Activated naive CD4-positive, alpha-beta T cell treated with anti-CD3 and anti-CD28 coated beads for 36 hours (primary cell): ENCODE results near the gene SLC2A4. TPM values are rescaled to one million over a fixed set of nuclear protein-coding genes. Genes with fewer than 3 reads are reported as not detected.

ENCODE experiments used
- CTCF ChIA-PET: fragments of 350-600 bp; sonication (Branson Sonifier 250); formaldehyde crosslinking; loops from one replicate; lab custom pipeline; 2021; ENCODE audit warnings: antibody characterized with exemption; lab: Charles Lee
- DNase-seq: peaks from one replicate; pipeline ENCODE4 v3.0.0-alpha.2; 2020
- H3K27ac Mint-ChIP-seq: one replicate; pipeline ENCODE4 v1.8.0; 2021; ENCODE audit warnings: mild to moderate bottlenecking, mixed read lengths
- H3K27me3 Mint-ChIP-seq: one replicate; pipeline ENCODE4 v1.8.0; 2021; ENCODE audit warnings: low read depth, mixed read lengths
- H3K36me3 Mint-ChIP-seq: one replicate; pipeline ENCODE4 v1.8.0; 2021; ENCODE audit warnings: low read depth, mixed read lengths
- H3K4me1 Mint-ChIP-seq: one replicate; pipeline ENCODE4 v1.8.0; 2021; ENCODE audit warnings: low read depth, mixed read lengths
- H3K4me3 Mint-ChIP-seq: one replicate; pipeline ENCODE4 v1.8.0; 2021; ENCODE audit warnings: mild to moderate bottlenecking, moderate library complexity, mixed read lengths
- H3K9me3 Mint-ChIP-seq: one replicate; pipeline ENCODE4 v1.8.0; 2021; ENCODE audit warnings: mixed read lengths
- intact Hi-C: fragments of 100-400 bp; cut with micrococcal nuclease; formaldehyde crosslinking; loops from one replicate; pipeline ENCODE4 v1.15.1; 2023
- total RNA-seq, 2 experiments: library from RNA; stranded (reverse); gene quantifications; one replicate each; pipeline ENCODE4 v1.2.3, GENCODE V29; 2021

The SLC2A4 gene
- total RNA-seq, 2 experiments from 2014 or later, result 0.19 to 0.37 TPM

DNA sequence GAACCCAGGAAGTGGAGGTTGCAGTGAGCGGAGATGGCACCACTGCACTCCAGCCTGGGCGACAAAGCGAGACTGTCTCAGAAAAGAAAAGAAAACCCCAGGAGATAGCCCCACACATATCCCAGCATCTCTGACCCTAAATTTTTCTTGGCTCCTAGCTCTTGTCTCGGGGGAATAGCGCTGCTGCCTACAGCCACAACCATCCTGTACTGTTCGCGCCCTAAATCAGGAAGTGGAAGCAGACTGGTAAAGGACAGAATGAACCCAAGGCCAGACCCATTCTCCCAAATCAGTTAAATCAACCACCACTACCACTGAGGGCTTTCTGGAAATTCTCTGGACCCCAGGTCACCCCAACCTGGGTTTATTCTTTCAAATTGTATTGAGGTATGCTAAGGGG is 31.7 kb upstream of the SLC2A4 start:
- H3K9me3 Mint-ChIP-seq, result no peaks in the 10 kb centered on the region
- peak overlapping the region; percentile 91 for H3K27ac Mint-ChIP-seq
- no peaks in the 10 kb centered on the region for H3K27me3 Mint-ChIP-seq
- CTCF ChIA-PET, result interaction anchor here (0.6 to 1.7 kb wide), 3 partner anchors 29 to 114 kb away, joined by 4 to 5 read pairs (median 4); no protein-coding TSS in a partner anchor
- peaks cover 27% of the 10 kb centered on the region for H3K36me3 Mint-ChIP-seq
- peaks cover 37% of the 10 kb centered on the region for H3K4me1 Mint-ChIP-seq
- DNase-seq, result no peak
- peak overlapping the region; percentile 86 for H3K4me3 Mint-ChIP-seq
- intact Hi-C loops, result loop anchor here (5.0 kb wide), 2 partner anchors 437 to 592 kb away; partner anchors contain the start of genes TP53 and WRAP53

GRCh38 chr17:7250695-7251627 is 30.6 kb upstream of the SLC2A4 start:
- intact Hi-C loops, result loop anchor here (5.0 kb wide), 2 partner anchors 436 to 591 kb away; partner anchors contain the start of genes TP53 and WRAP53
- Mint-ChIP-seq H3K4me1 (peaks cover 37% of the 10 kb centered on the region), H3K27ac (peak overlapping the region; percentile 91), H3K4me3 (peak overlapping the region; percentile 86), H3K27me3 (no peaks in the 10 kb centered on the region), H3K9me3 (no peaks in the 10 kb centered on the region), H3K36me3 (peaks cover 27% of the 10 kb centered on the region)
- DNase-seq, result peak; percentile 54
- CTCF ChIA-PET, result interaction anchor here (0.6 kb wide), 2 partner anchors 28 to 589 kb away, joined by 3 read pairs; no protein-coding TSS in a partner anchor

DNA sequence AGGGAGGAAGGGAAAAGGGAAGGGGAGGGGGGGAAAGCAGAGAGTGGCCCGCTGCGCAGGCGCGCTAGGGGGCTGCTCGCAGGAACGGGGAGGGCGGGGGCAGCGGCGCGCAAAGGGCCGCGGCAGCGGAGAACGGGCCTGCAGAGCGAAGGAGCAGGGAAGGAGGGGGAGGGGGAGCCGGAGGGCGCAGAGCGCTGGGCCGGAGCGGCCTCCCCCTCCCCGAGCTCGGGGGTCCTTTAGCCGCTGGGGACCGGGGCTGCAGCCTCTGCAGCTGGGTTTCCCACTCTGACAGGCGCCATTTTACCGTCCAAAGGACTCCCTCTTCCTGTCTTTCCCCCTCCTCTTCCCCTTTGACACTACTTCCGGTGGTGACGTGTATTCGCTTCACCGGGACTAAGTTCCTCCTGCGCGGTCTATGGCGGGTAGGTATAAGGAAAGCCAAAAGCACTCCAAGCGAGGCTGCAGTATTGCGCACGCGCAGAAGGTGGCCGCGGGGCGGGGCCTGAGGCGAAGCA is 29.8 kb upstream of the SLC2A4 start, which contains the start of gene CTDNEP1:
CTDNEP1 (minus strand) TSS at position 74 of the 515 bp plus-strand sequence. CDS start 438 bp downstream, outside the sequence.
- peak; percentile 99 for DNase-seq
- intact Hi-C loops, result loop anchor here (1.0 to 5.0 kb wide), 11 partner anchors 12 to 591 kb away; partner anchors contain the start of genes EIF5A, PHF23, POLR2A and SENP3
- Mint-ChIP-seq H3K4me1 (peaks cover 37% of the 10 kb centered on the region), H3K4me3 (peak within 1 kb of the TSS; percentile 86), H3K9me3 (no peaks in the 10 kb centered on the region), H3K36me3 (peaks cover 26% of the 10 kb centered on the region), H3K27me3 (no peaks in the 10 kb centered on the region), H3K27ac (peak within 1 kb of the TSS; percentile 99)
- CTCF ChIA-PET, result interaction anchor here (0.6 kb wide), 2 partner anchors 28 to 588 kb away, joined by 3 read pairs; no protein-coding TSS in a partner anchor

GRCh38 chr17:7252176-7253043 is 29.1 kb upstream of the SLC2A4 start, which contains the start of gene ELP5:
TSS of gene ELP5 (plus strand) at chr17:7252215. CDS start at chr17:7252551, 336 bp downstream.
- DNase-seq, result peak; percentile 93
- CTCF ChIA-PET, result no interaction called here
- Mint-ChIP-seq H3K4me1 (peaks cover 34% of the 10 kb centered on the region), H3K36me3 (peaks cover 25% of the 10 kb centered on the region), H3K27ac (peak within 1 kb of the TSS; percentile 99), H3K4me3 (peak within 1 kb of the TSS; percentile 86), H3K27me3 (no peaks in the 10 kb centered on the region), H3K9me3 (no peaks in the 10 kb centered on the region)
- intact Hi-C loops, result loop anchor here (1.0 to 5.0 kb wide), 11 partner anchors 13 to 590 kb away; partner anchors contain the start of genes EIF5A, PHF23, POLR2A and SENP3

DNA sequence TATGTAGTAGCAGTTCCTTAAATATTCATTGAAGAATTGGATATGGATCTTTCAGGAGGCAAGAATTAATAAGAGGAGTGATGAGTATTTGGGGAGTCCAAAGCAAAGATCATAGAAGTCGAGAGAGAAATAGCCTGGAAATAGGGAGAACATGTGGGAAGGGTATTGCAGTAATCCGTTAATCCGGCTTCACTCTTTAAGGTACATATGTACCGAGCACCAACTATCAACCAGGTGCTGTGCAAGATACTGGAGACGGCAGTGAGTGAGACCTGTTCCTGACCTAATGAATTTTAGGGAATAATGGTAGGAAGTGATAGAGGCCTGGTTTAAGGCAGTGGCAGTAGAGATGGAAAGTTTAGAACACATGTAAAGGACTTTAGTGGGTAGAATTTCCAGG is 28.4 kb upstream of the SLC2A4 start:
- no peak for DNase-seq
- Mint-ChIP-seq H3K4me1 (peaks cover 34% of the 10 kb centered on the region), H3K27me3 (no peaks in the 10 kb centered on the region), H3K9me3 (no peaks in the 10 kb centered on the region), H3K4me3 (peak overlapping the region; percentile 86), H3K36me3 (peaks cover 27% of the 10 kb centered on the region), H3K27ac (peak overlapping the region; percentile 99)
- intact Hi-C loops, result loop anchor here (2.0 to 5.0 kb wide), 3 partner anchors 320 to 589 kb away; partner anchors contain the start of genes TP53 and WRAP53
- CTCF ChIA-PET, result no interaction called here

DNA sequence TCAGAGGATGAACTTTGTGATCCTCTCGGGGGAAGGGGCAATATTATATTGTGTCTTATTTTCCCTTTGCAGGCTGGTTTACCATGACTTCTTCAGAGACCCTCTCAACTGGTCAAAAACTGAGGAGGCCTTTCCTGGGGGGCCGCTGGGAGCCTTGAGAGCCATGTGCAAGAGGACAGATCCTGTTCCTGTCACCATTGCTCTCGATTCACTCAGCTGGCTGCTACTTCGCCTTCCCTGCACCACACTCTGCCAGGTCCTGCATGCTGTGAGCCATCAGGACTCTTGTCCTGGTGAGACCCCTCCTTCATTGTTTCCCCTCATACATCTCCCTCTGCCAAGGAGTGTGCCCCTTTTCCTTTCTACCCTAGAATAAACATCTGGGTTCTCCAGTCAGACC is 27.0 kb upstream of the SLC2A4 start:
- DNase-seq, result no peak
- Mint-ChIP-seq H3K27me3 (no peaks in the 10 kb centered on the region), H3K9me3 (no peaks in the 10 kb centered on the region), H3K36me3 (peaks cover 29% of the 10 kb centered on the region), H3K4me3 (no peak overlapping the region), H3K4me1 (peaks cover 27% of the 10 kb centered on the region), H3K27ac (no peak overlapping the region)
- intact Hi-C loops, result loop anchor here (5.0 kb wide), 2 partner anchors 433 to 588 kb away; partner anchors contain the start of genes TP53 and WRAP53
- CTCF ChIA-PET, result no interaction called here

GRCh38 chr17:7256766-7257456 is 24.6 kb upstream of the SLC2A4 start:
- Mint-ChIP-seq H3K4me1 (peaks cover 20% of the 10 kb centered on the region), H3K36me3 (peaks cover 29% of the 10 kb centered on the region), H3K4me3 (no peak overlapping the region), H3K27ac (no peak overlapping the region), H3K27me3 (peaks cover 2% of the 10 kb centered on the region), H3K9me3 (no peaks in the 10 kb centered on the region)
- CTCF ChIA-PET, result interaction anchor here (0.6 to 0.9 kb wide), 4 partner anchors 11 to 844 kb away, joined by 3 to 4 read pairs (median 4); partner anchors contain the start of gene TNFSF12
- intact Hi-C loops, result no loop called here
- no peak for DNase-seq

DNA sequence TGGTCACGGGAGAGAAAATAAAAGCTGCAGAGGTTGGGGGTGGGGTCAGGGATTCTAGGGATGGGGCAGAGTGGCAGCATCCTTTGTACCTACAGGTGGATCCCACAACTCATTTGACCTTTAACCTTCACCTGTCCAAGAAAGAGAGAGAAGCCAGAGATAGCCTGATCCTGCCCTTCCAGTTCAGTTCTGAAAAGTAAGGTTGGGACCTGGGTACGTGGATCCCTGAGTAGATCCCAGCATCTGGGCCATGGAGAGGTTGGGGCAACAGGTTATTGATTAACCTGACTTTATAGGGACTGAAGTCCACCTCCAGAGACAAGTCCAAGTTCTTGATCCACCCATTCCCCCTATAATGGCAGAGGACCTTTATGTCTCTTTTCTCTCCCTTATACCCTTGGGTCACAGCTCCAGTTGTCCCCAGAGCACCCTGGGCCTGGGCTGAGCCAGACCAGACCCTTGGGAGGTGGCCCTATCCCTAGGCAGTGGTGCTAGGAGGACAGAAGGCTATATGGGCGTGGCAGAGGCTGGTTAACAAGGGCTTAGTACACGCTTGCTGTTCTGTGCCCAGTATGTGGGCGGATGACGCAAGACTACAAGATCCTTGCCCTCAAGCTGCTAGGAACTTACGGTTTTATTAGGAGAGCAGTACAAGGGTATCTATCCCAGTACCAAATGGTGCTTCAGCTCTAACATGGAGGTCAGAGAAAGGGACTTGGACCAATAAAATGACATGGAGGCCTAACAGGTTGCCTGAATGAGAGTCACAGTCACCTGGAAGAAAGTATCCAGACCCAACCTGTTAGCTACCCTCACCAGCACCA is 22.6 kb upstream of the SLC2A4 start:
- no peak overlapping the region for H3K4me3 Mint-ChIP-seq
- H3K4me1 Mint-ChIP-seq, result peaks cover 26% of the 10 kb centered on the region
- intact Hi-C loops, result no loop called here
- DNase-seq, result no peak
- peaks cover 19% of the 10 kb centered on the region for H3K27me3 Mint-ChIP-seq
- H3K36me3 Mint-ChIP-seq, result peaks cover 28% of the 10 kb centered on the region
- H3K9me3 Mint-ChIP-seq, result no peaks in the 10 kb centered on the region
- peak overlapping the region; percentile 8 for H3K27ac Mint-ChIP-seq
- CTCF ChIA-PET, result interaction anchor here (0.7 kb wide), 1 partner anchor 38 kb away, joined by 4 read pairs; no protein-coding TSS in a partner anchor

DNA sequence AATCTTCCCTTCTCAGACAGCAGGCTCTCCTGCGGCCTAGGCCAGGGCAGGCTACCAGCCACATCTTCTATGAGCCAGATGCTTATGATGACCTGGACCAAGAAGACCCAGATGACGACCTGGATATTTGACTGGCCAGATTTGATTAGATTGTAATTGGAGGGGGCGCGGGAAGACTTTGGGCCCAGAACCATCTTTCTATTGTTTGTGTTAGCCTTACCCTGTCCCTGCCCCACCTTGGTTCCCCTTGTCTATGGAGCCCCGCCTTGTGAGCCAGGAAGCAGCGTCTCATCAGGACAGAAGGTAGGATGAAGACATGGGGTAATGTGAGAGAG is 22.0 kb upstream of the SLC2A4 start:
- H3K27me3 Mint-ChIP-seq, result peaks cover 21% of the 10 kb centered on the region
- H3K4me1 Mint-ChIP-seq, result peaks cover 25% of the 10 kb centered on the region
- DNase-seq, result no peak
- peak overlapping the region; percentile 8 for H3K27ac Mint-ChIP-seq
- H3K4me3 Mint-ChIP-seq, result no peak overlapping the region
- H3K36me3 Mint-ChIP-seq, result peaks cover 24% of the 10 kb centered on the region
- CTCF ChIA-PET, result interaction anchor here (0.7 kb wide), 1 partner anchor 38 kb away, joined by 4 read pairs; no protein-coding TSS in a partner anchor
- H3K9me3 Mint-ChIP-seq, result no peaks in the 10 kb centered on the region
- intact Hi-C loops, result no loop called here

- Mint-ChIP-seq H3K27ac (no peak overlapping the region), H3K4me3 (no peak overlapping the region), H3K4me1 (peaks cover 25% of the 10 kb centered on the region), H3K36me3 (peaks cover 20% of the 10 kb centered on the region), H3K27me3 (peaks cover 21% of the 10 kb centered on the region), H3K9me3 (no peaks in the 10 kb centered on the region)
- CTCF ChIA-PET, result interaction anchor here (0.7 kb wide), 1 partner anchor 37 kb away, joined by 4 read pairs; no protein-coding TSS in a partner anchor
- intact Hi-C loops, result no loop called here
- DNase-seq, result no peak
Measured at GRCh38 chr17:7260151-7260550, 21.4 kb upstream of the SLC2A4 start.
